Measurements from ENCODE around the gene PRKCZ. TPM values are rescaled to one million over a fixed set of nuclear protein-coding genes. Genes with fewer than 3 reads are reported as not detected.

Gene PRKCZ
- total and polyA plus RNA-seq, 4 donors = 4.8 to 9.9 (median 8.4) TPM

- no peak for DNase-seq (ENCODE audit: low spot score)
- WGBS = 95% methylated on average over 14 of the region's 14 CpGs
Observed at GRCh38 chr1:2181271-2181670, 131.1 kb downstream of the PRKCZ start.

More at GRCh38 chr1:2181271-2181670, 131.1 kb downstream of the PRKCZ start:
- Histone ChIP-seq H3K36me3 (ENCODE audit: control insufficient read depth in 4 of 4, insufficient read depth in 3 of 4, low read depth in 1 of 4, low read length in 3 of 4) (peaks cover 0 to 18% (median 6%) of the 10 kb centered on the region in 4 donors), H3K9me3 (ENCODE audit: control insufficient read depth in 4 of 4, low read length in 3 of 4) (no peaks in the 10 kb centered on the region), H3K4me3 (ENCODE audit: low read depth in 1 of 3, low read length in 3 of 3) (no peak overlapping the region), H3K27me3 (ENCODE audit: control insufficient read depth in 4 of 4, insufficient read depth in 4 of 4, low read length in 3 of 4) (no peaks in the 10 kb centered on the region), H3K27ac (ENCODE audit: low read depth in 1 of 2, low read length in 2 of 2) (no peak overlapping the region), H3K4me1 (ENCODE audit: control insufficient read depth in 4 of 4, insufficient read depth in 4 of 4, low read length in 3 of 4) (no peaks in the 10 kb centered on the region), H3K9ac (ENCODE audit: low read depth in 1 of 2, low read length in 2 of 2) (no peak overlapping the region)
- TF ChIP-seq FOXA2 (IDR thresholded peaks at IDR 0.05) (no peak), JUND (IDR thresholded peaks at IDR 0.05) (no peak), GABPA (IDR thresholded peaks at IDR 0.05 in 1 of 2, conservative IDR thresholded peaks at IDR 0.05 in 1 of 2) (no peak), RAD21 (IDR thresholded peaks at IDR 0.05) (no peak), YY1 (IDR thresholded peaks at IDR 0.05) (no peak), HNF4G (IDR thresholded peaks at IDR 0.05) (no peak), ATF3 (IDR thresholded peaks at IDR 0.05) (no peak), MAX (IDR thresholded peaks at IDR 0.05) (no peak), REST (IDR thresholded peaks at IDR 0.05) (no peak), SP1 (IDR thresholded peaks at IDR 0.05) (no peak), HNF4A (conservative IDR thresholded peaks at IDR 0.05) (no peak), TAF1 (conservative IDR thresholded peaks at IDR 0.05) (no peak), EGR1 (IDR thresholded peaks at IDR 0.05; ENCODE audit: low read depth in 2 of 2) (no peak), FOXA1 (IDR thresholded peaks at IDR 0.05) (no peak), CTCF (IDR thresholded peaks at IDR 0.05; ENCODE audit: low read depth, low read length, missing input control) (no peak), NR2F2 (IDR thresholded peaks at IDR 0.05) (no peak), RXRA (IDR thresholded peaks at IDR 0.05) (no peak), ZBTB33 (IDR thresholded peaks at IDR 0.05) (no peak)
